ENCODE measurements around the gene RNF152.

RNF152 gene

GRCh38 chr18:61852496-61852895 lies 40.3 kb downstream of the RNF152 start:
- DNase-seq, result no peak

GRCh38 chr18:61851940-61852451 lies 40.8 kb downstream of the RNF152 start:
- no peak for DNase-seq

- DNase-seq, result no peak
Measured at GRCh38 chr18:61851279-61851678, 41.5 kb downstream of the RNF152 start.

GRCh38 chr18:61850756-61851155 lies 42.1 kb downstream of the RNF152 start:
- no peak for DNase-seq

GRCh38 chr18:61847164-61847791 lies 45.5 kb downstream of the RNF152 start:
- no peak for DNase-seq

GRCh38 chr18:61845197-61845596 lies 47.6 kb downstream of the RNF152 start:
- DNase-seq, result no peak

- DNase-seq, result no peak
Measured at GRCh38 chr18:61844726-61845125, 48.1 kb downstream of the RNF152 start.

GRCh38 chr18:61842146-61842545 lies 50.7 kb downstream of the RNF152 start:
- no peak for DNase-seq

GRCh38 chr18:61841706-61842105 lies 51.1 kb downstream of the RNF152 start:
- no peak for DNase-seq

GRCh38 chr18:61840324-61840723 lies 52.5 kb downstream of the RNF152 start:
- DNase-seq, result no peak

- DNase-seq, result no peak
Measured at GRCh38 chr18:61838521-61838920, 54.3 kb downstream of the RNF152 start.

- no peak for DNase-seq
Measured at GRCh38 chr18:61833978-61834377, 58.8 kb downstream of the RNF152 start.

GRCh38 chr18:61833387-61833786 lies 59.4 kb downstream of the RNF152 start:
- no peak for DNase-seq

GRCh38 chr18:61832858-61833257 lies 59.9 kb downstream of the RNF152 start:
- no peak for DNase-seq

GRCh38 chr18:61831071-61831470 lies 61.7 kb downstream of the RNF152 start:
- DNase-seq, result no peak

GRCh38 chr18:61829108-61829507 lies 63.7 kb downstream of the RNF152 start:
- DNase-seq, result no peak

- no peak for DNase-seq
Measured at GRCh38 chr18:61827591-61827990, 65.2 kb downstream of the RNF152 start.

- DNase-seq, result no peak
Measured at GRCh38 chr18:61825386-61825785, 67.4 kb downstream of the RNF152 start.

GRCh38 chr18:61824733-61825363 lies 68.0 kb downstream of the RNF152 start:
- no peak for DNase-seq

- DNase-seq, result no peak
Measured at GRCh38 chr18:61823595-61823994, 69.2 kb downstream of the RNF152 start.

GRCh38 chr18:61822879-61823278 lies 69.9 kb downstream of the RNF152 start:
- no peak for DNase-seq

GRCh38 chr18:61821748-61822147 lies 71.1 kb downstream of the RNF152 start:
- no peak for DNase-seq

- no peak for DNase-seq
Measured at GRCh38 chr18:61820882-61821281, 71.9 kb downstream of the RNF152 start.

- DNase-seq, result no peak
Measured at GRCh38 chr18:61817086-61817485, 75.7 kb downstream of the RNF152 start.

All from activated gamma-delta T cell (primary cell).